Measurements from ENCODE around the gene MED27. TPM values are rescaled to one million over a fixed set of nuclear protein-coding genes. Genes with fewer than 3 reads are reported as not detected.

The MED27 gene
- total RNA-seq, 1 donor from 2014 or later, result 31.3 TPM

DNA sequence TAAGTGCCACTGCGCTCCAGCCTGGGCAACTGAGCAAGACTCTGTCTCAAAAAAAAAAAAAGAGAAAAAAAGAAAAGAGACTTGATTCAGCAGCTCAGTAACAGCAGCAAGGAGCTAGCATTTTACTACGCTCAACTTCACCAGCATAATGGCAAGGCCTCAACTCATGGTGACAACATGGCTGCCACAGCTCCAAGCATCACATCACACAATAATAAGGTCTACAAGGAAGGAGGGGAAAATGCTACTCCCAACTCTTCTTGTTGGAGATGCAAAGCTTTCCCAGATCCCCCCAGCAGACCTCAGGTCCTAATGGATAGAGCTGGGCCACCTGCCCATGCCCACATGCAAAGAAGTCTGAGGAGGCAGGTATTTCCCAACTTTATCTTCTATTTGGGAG, 253.6 kb downstream of the MED27 start:
- no peak for DNase-seq (ENCODE audit: low read depth, low spot score)
- TF ChIP-seq, protein P1, sequence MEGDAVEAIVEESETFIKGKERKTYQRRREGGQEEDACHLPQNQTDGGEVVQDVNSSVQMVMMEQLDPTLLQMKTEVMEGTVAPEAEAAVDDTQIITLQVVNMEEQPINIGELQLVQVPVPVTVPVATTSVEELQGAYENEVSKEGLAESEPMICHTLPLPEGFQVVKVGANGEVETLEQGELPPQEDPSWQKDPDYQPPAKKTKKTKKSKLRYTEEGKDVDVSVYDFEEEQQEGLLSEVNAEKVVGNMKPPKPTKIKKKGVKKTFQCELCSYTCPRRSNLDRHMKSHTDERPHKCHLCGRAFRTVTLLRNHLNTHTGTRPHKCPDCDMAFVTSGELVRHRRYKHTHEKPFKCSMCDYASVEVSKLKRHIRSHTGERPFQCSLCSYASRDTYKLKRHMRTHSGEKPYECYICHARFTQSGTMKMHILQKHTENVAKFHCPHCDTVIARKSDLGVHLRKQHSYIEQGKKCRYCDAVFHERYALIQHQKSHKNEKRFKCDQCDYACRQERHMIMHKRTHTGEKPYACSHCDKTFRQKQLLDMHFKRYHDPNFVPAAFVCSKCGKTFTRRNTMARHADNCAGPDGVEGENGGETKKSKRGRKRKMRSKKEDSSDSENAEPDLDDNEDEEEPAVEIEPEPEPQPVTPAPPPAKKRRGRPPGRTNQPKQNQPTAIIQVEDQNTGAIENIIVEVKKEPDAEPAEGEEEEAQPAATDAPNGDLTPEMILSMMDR (conservative IDR thresholded peaks at IDR 0.05), result no peak
- no peaks in the 10 kb centered on the region for H3K36me3 Mint-ChIP-seq (ENCODE audit: low read depth)
- peaks cover 8% of the 10 kb centered on the region for H3K27me3 Mint-ChIP-seq (ENCODE audit: low read depth)
- H3K9me3 Mint-ChIP-seq, result no peaks in the 10 kb centered on the region
- no peak overlapping the region for H3K4me3 Mint-ChIP-seq
- H3K27ac Mint-ChIP-seq (ENCODE audit: unreplicated experiment), result no peak overlapping the region
- H3K4me1 Mint-ChIP-seq, result peaks cover 20% of the 10 kb centered on the region

DNA sequence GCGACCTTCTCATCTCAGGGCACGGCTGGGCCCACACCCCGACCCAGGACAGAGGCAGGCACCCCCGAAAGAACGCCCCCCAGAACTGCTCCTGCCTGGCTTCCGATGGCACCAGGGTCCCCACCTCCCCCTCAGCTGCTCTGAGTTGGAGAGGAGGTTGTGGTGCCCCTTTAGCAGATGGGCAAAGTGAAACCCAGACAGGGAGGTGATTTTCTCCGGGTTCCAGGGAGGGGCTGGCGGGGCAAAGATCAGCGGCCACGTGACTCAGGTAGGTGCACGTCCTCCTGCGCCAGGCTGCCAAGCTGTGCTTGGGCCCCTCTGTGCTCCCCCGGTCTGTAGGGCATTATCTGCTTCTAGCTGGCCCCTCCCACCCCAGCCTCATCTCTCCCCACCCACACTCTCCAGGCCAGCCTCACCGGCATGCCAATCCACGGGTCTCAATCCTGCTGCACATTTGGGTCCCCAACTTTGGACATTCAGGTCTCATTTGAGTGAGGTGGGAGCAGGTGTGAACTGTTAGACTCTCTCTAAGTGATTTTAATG, 254.6 kb downstream of the MED27 start:
- Mint-ChIP-seq H3K36me3 (ENCODE audit: low read depth) (no peaks in the 10 kb centered on the region), H3K27ac (ENCODE audit: unreplicated experiment) (no peak overlapping the region), H3K27me3 (ENCODE audit: low read depth) (peaks cover 8% of the 10 kb centered on the region), H3K9me3 (no peaks in the 10 kb centered on the region), H3K4me1 (peaks cover 20% of the 10 kb centered on the region), H3K4me3 (no peak overlapping the region)
- TF ChIP-seq, protein P1 (conservative IDR thresholded peaks at IDR 0.05), result no peak
- no peak for DNase-seq (ENCODE audit: low read depth, low spot score)

DNA sequence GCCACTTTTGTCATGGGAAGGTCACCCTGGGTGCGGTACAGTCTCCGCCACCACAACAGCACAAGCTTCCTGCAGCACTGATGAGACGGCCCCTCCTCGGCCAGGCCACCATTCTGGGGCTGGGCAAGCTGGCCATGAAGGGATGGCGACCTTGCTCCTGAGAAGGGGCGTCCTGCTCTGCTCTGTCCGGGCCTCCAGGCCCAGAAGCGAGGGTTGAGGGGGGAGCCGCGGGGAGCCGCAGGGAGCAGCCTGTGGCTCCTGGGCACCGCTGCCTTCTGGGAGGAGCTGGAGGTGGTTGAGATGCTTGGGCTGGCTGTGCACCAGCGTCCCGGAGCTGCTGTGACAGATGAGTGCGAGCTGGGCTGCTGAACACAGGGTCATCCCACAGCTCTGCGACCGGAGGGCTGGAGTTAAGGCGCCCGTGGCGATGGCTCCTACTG, 255.5 kb downstream of the MED27 start:
- H3K9me3 Mint-ChIP-seq, result no peaks in the 10 kb centered on the region

DNA sequence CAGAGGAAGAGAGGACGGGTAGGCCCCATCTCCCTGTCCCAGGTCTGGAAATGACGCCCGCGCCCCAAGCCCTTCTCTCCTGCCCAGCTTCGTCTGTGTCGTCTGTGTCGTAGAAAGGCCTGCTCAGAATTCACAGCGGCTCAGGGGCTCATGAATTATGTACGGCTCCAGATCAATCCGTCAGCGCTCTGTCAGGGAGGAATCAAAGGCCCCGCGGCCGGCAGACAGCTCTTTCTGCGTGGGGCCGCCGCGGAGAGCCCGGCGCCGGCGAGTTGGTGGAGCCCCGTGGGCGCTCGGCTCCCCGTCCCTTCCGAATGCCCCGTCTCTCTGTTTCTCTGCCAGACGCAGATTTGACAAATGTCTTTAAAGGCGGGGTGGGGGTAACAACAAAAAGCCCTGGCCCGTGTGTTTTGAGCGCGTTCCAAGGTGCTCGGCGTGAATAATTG, 255.9 kb downstream of the MED27 start:
- Mint-ChIP-seq H3K27me3 (ENCODE audit: low read depth) (peaks cover 8% of the 10 kb centered on the region), H3K36me3 (ENCODE audit: low read depth) (no peaks in the 10 kb centered on the region)

More for the DNA sequence above, 255.5 kb downstream of the MED27 start:
- Mint-ChIP-seq H3K36me3 (ENCODE audit: low read depth) (no peaks in the 10 kb centered on the region), H3K4me1 (peaks cover 20% of the 10 kb centered on the region), H3K4me3 (no peak overlapping the region), H3K27ac (ENCODE audit: unreplicated experiment) (no peak overlapping the region), H3K27me3 (ENCODE audit: low read depth) (peaks cover 8% of the 10 kb centered on the region)
- TF ChIP-seq, protein P1 (conservative IDR thresholded peaks at IDR 0.05), result no peak
- DNase-seq (ENCODE audit: low read depth, low spot score), result no peak

DNA sequence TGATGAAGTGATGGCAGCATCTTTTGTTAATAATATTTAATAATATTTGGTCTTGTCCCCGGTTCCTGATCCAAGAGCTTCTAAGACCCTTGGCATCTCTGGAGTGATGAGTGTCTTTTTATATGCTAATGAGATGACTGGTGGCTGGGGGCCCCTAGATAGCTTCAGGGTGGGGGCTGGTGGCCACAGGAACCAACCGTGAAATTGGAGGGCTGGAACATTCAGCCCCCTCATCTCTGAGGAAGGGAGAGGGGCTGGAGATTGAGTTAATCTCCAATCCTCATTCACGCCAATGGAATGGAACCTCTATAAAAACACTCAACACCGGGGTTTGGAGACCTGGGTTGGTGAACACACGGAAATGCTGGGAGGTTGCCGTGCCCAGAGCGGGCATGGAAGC, 261.6 kb downstream of the MED27 start:
- H3K4me1 Mint-ChIP-seq, result peaks cover 12% of the 10 kb centered on the region
- no peaks in the 10 kb centered on the region for H3K27me3 Mint-ChIP-seq (ENCODE audit: low read depth)
- H3K36me3 Mint-ChIP-seq (ENCODE audit: low read depth), result no peaks in the 10 kb centered on the region
- H3K9me3 Mint-ChIP-seq, result no peaks in the 10 kb centered on the region
- no peak for DNase-seq (ENCODE audit: low read depth, low spot score)
- TF ChIP-seq, protein P1 (conservative IDR thresholded peaks at IDR 0.05), result no peak
- H3K4me3 Mint-ChIP-seq, result no peak overlapping the region
- no peak overlapping the region for H3K27ac Mint-ChIP-seq (ENCODE audit: unreplicated experiment)

More for the DNA sequence above, 255.9 kb downstream of the MED27 start:
- Mint-ChIP-seq H3K4me1 (peaks cover 20% of the 10 kb centered on the region), H3K4me3 (no peak overlapping the region), H3K27ac (ENCODE audit: unreplicated experiment) (no peak overlapping the region), H3K9me3 (no peaks in the 10 kb centered on the region)
- TF ChIP-seq, protein P1 (conservative IDR thresholded peaks at IDR 0.05), result no peak
- DNase-seq (ENCODE audit: low read depth, low spot score), result peak; percentile 32

Measured in neural crest cell (in vitro differentiated cells).